ENCODE data around the gene JARID2.

The JARID2 gene

DNA sequence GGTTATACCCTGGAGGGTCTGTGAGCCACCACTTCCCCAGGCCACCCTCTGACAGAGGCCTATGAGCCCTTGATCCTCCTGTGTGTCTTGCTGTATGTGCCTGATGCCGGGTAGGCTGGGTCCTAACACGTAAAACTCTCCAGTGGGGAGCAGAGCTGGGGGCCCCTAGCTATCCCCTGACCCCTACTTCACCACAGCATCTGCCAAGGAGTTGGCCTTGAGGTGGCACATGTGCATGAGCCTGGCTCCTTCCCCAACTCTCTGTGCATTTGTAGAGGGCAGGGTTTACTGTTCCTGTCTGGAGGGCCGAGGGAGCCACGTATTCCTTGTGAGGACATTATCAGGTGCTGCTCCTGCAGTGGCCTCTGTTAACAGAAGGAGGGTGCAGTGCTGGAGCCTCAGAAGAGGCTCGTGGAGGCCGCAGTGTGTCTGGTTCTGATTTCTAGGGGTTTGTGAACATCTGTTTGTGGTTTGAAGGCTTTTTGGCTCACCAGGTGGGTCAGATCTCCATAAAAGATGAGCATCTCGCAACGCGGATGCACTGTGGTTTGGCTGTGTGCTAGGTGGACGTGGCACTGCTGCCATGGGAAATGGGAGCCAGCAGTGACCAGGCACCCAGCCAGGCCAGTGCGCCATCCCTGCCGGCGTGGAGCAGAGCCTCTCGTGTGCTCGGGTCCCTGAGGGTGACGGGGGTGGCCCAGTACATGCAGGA, 264.8 kb downstream of the JARID2 start:
- Histone ChIP-seq H3K36me3 (ENCODE audit: control insufficient read depth in 2 of 2, insufficient read depth in 1 of 2, low read length in 2 of 2) (peaks cover 0 to 95% of the 10 kb centered on the region in 2 experiments), H3K9me3 (ENCODE audit: control insufficient read depth, insufficient read depth, low read depth, low read length) (no peaks in the 10 kb centered on the region), H3K4me3 (ENCODE audit: low read depth, low read length) (no peak overlapping the region), H3K4me1 (ENCODE audit: control insufficient read depth, insufficient read depth, low read length) (peaks cover 1% of the 10 kb centered on the region), H3K27ac (ENCODE audit: extremely low read depth, low read depth, low read length) (no peak overlapping the region)
- TF ChIP-seq ZNF202 (tag by site-specific recombination; IDR thresholded peaks at IDR 0.05; ENCODE audit: borderline replicate concordance) (no peak), ZNF114 (tag by site-specific recombination; IDR thresholded peaks at IDR 0.05) (no peak), ZNF626 (tag by site-specific recombination; IDR thresholded peaks at IDR 0.05) (no peak), ZNF16 (tag by site-specific recombination; IDR thresholded peaks at IDR 0.05; ENCODE audit: low read depth) (no peak), RBAK (tag by site-specific recombination; IDR thresholded peaks at IDR 0.05) (no peak), ZNF223 (tag by site-specific recombination; IDR thresholded peaks at IDR 0.05) (no peak), ZNF175 (tag by site-specific recombination; IDR thresholded peaks at IDR 0.05) (no peak), ZNF473 (tag by site-specific recombination; IDR thresholded peaks at IDR 0.05) (no peak), GLI2 (tag by site-specific recombination; IDR thresholded peaks at IDR 0.05; ENCODE audit: borderline replicate concordance, low read depth) (no peak), ZNF654 (tag by site-specific recombination; IDR thresholded peaks at IDR 0.05; ENCODE audit: low read depth) (no peak), ZFP41 (tag by site-specific recombination; IDR thresholded peaks at IDR 0.05; ENCODE audit: borderline replicate concordance) (no peak), ZNF658 (tag by site-specific recombination; IDR thresholded peaks at IDR 0.05) (no peak)
- TF ChIP-seq, protein P1, sequence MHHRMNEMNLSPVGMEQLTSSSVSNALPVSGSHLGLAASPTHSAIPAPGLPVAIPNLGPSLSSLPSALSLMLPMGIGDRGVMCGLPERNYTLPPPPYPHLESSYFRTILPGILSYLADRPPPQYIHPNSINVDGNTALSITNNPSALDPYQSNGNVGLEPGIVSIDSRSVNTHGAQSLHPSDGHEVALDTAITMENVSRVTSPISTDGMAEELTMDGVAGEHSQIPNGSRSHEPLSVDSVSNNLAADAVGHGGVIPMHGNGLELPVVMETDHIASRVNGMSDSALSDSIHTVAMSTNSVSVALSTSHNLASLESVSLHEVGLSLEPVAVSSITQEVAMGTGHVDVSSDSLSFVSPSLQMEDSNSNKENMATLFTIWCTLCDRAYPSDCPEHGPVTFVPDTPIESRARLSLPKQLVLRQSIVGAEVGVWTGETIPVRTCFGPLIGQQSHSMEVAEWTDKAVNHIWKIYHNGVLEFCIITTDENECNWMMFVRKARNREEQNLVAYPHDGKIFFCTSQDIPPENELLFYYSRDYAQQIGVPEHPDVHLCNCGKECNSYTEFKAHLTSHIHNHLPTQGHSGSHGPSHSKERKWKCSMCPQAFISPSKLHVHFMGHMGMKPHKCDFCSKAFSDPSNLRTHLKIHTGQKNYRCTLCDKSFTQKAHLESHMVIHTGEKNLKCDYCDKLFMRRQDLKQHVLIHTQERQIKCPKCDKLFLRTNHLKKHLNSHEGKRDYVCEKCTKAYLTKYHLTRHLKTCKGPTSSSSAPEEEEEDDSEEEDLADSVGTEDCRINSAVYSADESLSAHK (tag by site-specific recombination; IDR thresholded peaks at IDR 0.05), result no peak
- TF ChIP-seq, protein P2, sequence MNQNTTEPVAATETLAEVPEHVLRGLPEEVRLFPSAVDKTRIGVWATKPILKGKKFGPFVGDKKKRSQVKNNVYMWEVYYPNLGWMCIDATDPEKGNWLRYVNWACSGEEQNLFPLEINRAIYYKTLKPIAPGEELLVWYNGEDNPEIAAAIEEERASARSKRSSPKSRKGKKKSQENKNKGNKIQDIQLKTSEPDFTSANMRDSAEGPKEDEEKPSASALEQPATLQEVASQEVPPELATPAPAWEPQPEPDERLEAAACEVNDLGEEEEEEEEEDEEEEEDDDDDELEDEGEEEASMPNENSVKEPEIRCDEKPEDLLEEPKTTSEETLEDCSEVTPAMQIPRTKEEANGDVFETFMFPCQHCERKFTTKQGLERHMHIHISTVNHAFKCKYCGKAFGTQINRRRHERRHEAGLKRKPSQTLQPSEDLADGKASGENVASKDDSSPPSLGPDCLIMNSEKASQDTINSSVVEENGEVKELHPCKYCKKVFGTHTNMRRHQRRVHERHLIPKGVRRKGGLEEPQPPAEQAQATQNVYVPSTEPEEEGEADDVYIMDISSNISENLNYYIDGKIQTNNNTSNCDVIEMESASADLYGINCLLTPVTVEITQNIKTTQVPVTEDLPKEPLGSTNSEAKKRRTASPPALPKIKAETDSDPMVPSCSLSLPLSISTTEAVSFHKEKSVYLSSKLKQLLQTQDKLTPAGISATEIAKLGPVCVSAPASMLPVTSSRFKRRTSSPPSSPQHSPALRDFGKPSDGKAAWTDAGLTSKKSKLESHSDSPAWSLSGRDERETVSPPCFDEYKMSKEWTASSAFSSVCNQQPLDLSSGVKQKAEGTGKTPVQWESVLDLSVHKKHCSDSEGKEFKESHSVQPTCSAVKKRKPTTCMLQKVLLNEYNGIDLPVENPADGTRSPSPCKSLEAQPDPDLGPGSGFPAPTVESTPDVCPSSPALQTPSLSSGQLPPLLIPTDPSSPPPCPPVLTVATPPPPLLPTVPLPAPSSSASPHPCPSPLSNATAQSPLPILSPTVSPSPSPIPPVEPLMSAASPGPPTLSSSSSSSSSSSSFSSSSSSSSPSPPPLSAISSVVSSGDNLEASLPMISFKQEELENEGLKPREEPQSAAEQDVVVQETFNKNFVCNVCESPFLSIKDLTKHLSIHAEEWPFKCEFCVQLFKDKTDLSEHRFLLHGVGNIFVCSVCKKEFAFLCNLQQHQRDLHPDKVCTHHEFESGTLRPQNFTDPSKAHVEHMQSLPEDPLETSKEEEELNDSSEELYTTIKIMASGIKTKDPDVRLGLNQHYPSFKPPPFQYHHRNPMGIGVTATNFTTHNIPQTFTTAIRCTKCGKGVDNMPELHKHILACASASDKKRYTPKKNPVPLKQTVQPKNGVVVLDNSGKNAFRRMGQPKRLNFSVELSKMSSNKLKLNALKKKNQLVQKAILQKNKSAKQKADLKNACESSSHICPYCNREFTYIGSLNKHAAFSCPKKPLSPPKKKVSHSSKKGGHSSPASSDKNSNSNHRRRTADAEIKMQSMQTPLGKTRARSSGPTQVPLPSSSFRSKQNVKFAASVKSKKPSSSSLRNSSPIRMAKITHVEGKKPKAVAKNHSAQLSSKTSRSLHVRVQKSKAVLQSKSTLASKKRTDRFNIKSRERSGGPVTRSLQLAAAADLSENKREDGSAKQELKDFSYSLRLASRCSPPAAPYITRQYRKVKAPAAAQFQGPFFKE (tag by site-specific recombination; IDR thresholded peaks at IDR 0.05; ENCODE audit: borderline replicate concordance), result no peak
- TF ChIP-seq, protein P3, sequence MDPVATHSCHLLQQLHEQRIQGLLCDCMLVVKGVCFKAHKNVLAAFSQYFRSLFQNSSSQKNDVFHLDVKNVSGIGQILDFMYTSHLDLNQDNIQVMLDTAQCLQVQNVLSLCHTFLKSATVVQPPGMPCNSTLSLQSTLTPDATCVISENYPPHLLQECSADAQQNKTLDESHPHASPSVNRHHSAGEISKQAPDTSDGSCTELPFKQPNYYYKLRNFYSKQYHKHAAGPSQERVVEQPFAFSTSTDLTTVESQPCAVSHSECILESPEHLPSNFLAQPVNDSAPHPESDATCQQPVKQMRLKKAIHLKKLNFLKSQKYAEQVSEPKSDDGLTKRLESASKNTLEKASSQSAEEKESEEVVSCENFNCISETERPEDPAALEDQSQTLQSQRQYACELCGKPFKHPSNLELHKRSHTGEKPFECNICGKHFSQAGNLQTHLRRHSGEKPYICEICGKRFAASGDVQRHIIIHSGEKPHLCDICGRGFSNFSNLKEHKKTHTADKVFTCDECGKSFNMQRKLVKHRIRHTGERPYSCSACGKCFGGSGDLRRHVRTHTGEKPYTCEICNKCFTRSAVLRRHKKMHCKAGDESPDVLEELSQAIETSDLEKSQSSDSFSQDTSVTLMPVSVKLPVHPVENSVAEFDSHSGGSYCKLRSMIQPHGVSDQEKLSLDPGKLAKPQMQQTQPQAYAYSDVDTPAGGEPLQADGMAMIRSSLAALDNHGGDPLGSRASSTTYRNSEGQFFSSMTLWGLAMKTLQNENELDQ (tag by site-specific recombination; IDR thresholded peaks at IDR 0.05; ENCODE audit: low read depth), result no peak
- TF ChIP-seq, protein P4, sequence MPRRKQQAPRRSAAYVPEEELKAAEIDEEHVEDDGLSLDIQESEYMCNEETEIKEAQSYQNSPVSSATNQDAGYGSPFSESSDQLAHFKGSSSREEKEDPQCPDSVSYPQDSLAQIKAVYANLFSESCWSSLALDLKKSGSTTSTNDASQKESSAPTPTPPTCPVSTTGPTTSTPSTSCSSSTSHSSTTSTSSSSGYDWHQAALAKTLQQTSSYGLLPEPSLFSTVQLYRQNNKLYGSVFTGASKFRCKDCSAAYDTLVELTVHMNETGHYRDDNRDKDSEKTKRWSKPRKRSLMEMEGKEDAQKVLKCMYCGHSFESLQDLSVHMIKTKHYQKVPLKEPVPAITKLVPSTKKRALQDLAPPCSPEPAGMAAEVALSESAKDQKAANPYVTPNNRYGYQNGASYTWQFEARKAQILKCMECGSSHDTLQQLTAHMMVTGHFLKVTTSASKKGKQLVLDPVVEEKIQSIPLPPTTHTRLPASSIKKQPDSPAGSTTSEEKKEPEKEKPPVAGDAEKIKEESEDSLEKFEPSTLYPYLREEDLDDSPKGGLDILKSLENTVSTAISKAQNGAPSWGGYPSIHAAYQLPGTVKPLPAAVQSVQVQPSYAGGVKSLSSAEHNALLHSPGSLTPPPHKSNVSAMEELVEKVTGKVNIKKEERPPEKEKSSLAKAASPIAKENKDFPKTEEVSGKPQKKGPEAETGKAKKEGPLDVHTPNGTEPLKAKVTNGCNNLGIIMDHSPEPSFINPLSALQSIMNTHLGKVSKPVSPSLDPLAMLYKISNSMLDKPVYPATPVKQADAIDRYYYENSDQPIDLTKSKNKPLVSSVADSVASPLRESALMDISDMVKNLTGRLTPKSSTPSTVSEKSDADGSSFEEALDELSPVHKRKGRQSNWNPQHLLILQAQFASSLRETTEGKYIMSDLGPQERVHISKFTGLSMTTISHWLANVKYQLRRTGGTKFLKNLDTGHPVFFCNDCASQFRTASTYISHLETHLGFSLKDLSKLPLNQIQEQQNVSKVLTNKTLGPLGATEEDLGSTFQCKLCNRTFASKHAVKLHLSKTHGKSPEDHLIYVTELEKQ (tag by site-specific recombination; IDR thresholded peaks at IDR 0.05; ENCODE audit: borderline replicate concordance), result no peak
- TF ChIP-seq, protein P5, sequence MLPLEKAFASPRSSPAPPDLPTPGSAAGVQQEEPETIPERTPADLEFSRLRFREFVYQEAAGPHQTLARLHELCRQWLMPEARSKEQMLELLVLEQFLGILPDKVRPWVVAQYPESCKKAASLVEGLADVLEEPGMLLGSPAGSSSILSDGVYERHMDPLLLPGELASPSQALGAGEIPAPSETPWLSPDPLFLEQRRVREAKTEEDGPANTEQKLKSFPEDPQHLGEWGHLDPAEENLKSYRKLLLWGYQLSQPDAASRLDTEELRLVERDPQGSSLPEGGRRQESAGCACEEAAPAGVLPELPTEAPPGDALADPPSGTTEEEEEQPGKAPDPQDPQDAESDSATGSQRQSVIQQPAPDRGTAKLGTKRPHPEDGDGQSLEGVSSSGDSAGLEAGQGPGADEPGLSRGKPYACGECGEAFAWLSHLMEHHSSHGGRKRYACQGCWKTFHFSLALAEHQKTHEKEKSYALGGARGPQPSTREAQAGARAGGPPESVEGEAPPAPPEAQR (tag by site-specific recombination; IDR thresholded peaks at IDR 0.05), result no peak
- CTCF ChIA-PET, result interaction anchor here (1.0 kb wide), 1 partner anchor 112 kb away, joined by 3 read pairs; no protein-coding TSS in a partner anchor
- POLR2A ChIA-PET, result no interaction called here
